Measurements from ENCODE around the gene LHPP.

GRCh38 chr10:124467165-124467564, 5.5 kb downstream of the LHPP start:
- no peak for TF ChIP-seq CTCF (IDR thresholded peaks at IDR 0.05; ENCODE audit: low read depth, low read length, poor library complexity, severe bottlenecking)
- no peak for TF ChIP-seq EZH2phosphoT487 (IDR thresholded peaks at IDR 0.05; ENCODE audit: borderline replicate concordance, low read length)
